Upper lobe of left lung (tissue), 4 donors: Measurements from ENCODE around the gene MEGF9.

Experiments
- CTCF ChIP-seq, 6 experiments: fragments of 450-650 bp in 4 of 6; fragments of 200-600 bp in 2 of 6; sonication (generic) in 2 of 6; IDR thresholded peaks; one replicate each; pipeline ENCODE4 v1.5.1; 2016 to 2019; ENCODE audit warnings: antibody characterized with exemption in 6 of 6
- POLR2A ChIP-seq, 4 donors: fragments of 450-650 bp; IDR thresholded peaks; one replicate each; pipeline ENCODE4 v1.5.1; 2016 to 2017; ENCODE audit warnings: antibody characterized with exemption in 4 of 4, mild to moderate bottlenecking in 2 of 4
- POLR2AphosphoS5 ChIP-seq, 2 donors: sonication (generic); formaldehyde crosslinking; IDR thresholded peaks; one replicate each; pipeline ENCODE4 v1.5.1; 2017; ENCODE audit warnings: antibody characterized with exemption in 2 of 2

- TF ChIP-seq CTCF (IDR thresholded peaks at IDR 0.05) (no peak), POLR2A (IDR thresholded peaks at IDR 0.05) (no peak), POLR2AphosphoS5 (IDR thresholded peaks at IDR 0.05) (no peak)
Observed at GRCh38 chr9:120608421-120608820, 105.8 kb downstream of the MEGF9 start.
